ENCODE data around the gene RBX1. TPM values are rescaled to one million over a fixed set of nuclear protein-coding genes. Genes with fewer than 3 reads are reported as not detected.
"Not testable (repeated sequence)": the region's sequence is repeated elsewhere in the genome, so short reads cannot be mapped to it uniquely, and the experiment has no call there.

The RBX1 gene
- total and polyA plus RNA-seq, 3 experiments from 2014 or later = 88.3 to 147 (median 88.8) TPM

DNA sequence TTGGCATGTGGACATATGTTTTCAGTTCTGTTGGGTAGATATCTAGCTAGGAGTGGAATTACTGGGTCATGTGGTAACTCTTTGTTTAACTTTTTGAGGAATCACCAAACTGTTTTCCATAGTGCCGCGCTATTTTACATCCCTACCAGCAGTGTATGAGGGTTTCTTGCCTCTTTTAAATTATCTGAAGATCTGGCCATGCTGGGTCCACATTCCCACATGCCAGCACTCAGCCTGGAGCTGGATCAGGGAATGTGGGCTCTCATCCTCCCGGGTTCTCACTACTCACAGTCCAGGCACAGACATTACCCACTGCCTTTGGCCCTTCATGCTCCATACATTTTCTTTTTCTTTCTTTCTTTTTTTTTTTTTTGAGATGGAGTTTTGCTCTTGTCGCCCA is 44.6 kb downstream of the RBX1 start:
- H3K36me3 ChIP-seq (ENCODE audit: insufficient read depth, low read length) = no peaks in the 10 kb centered on the region
- Mint-ChIP-seq H3K27ac (no peak overlapping the region), H3K27me3 (peaks cover 9 to 20% of the 10 kb centered on the region in 2 donors), H3K36me3 (no peaks in the 10 kb centered on the region), H3K9me3 (no peaks in the 10 kb centered on the region), H3K4me1 (no peaks in the 10 kb centered on the region), H3K4me3 (no peak overlapping the region)
- no peaks in the 10 kb centered on the region for H3K4me1 ChIP-seq (ENCODE audit: insufficient read depth, low read length)
- H3K27ac ChIP-seq (ENCODE audit: low read depth, low read length) = no peak overlapping the region
- no peak for DNase-seq
- POLR2A ChIA-PET = no interaction called here
- H3K4me3 ChIP-seq (ENCODE audit: low read length) = no peak overlapping the region
- H3K9me3 ChIP-seq (ENCODE audit: low read length) = no peaks in the 10 kb centered on the region
- CTCF ChIA-PET = interaction anchor here (0.7 kb wide), 1 partner anchor 337 kb away, joined by 4 read pairs; no protein-coding TSS in a partner anchor
- no peaks in the 10 kb centered on the region for H3K27me3 ChIP-seq (ENCODE audit: insufficient read depth, low read length, poor library complexity, severe bottlenecking)

- H3K9me3 ChIP-seq (ENCODE audit: low read length) = no peaks in the 10 kb centered on the region
- POLR2A ChIA-PET = no interaction called here
- Mint-ChIP-seq H3K9me3 (no peaks in the 10 kb centered on the region), H3K4me3 (no peak overlapping the region), H3K36me3 (no peaks in the 10 kb centered on the region), H3K4me1 (no peaks in the 10 kb centered on the region), H3K27ac (peak overlapping the region in 2 of 8 donors; percentile 7 to 60), H3K27me3 (peaks cover 3 to 11% of the 10 kb centered on the region in 2 donors)
- H3K27ac ChIP-seq (ENCODE audit: low read depth, low read length) = no peak overlapping the region
- no peaks in the 10 kb centered on the region for H3K27me3 ChIP-seq (ENCODE audit: insufficient read depth, low read length, poor library complexity, severe bottlenecking)
- DNase-seq = no peak
- no peak overlapping the region for H3K4me3 ChIP-seq (ENCODE audit: low read length)
- H3K36me3 ChIP-seq (ENCODE audit: insufficient read depth, low read length) = no peaks in the 10 kb centered on the region
- CTCF ChIA-PET = interaction anchor here (0.7 kb wide), 1 partner anchor 9 kb away, joined by 3 read pairs; no protein-coding TSS in a partner anchor
- no peaks in the 10 kb centered on the region for H3K4me1 ChIP-seq (ENCODE audit: insufficient read depth, low read length)
These were observed 46.3 kb downstream of the RBX1 start for GRCh38 chr22:40997520-40997919.

- Histone ChIP-seq H3K9me3 (ENCODE audit: low read length) (no peaks in the 10 kb centered on the region), H3K27me3 (ENCODE audit: insufficient read depth, low read length, poor library complexity, severe bottlenecking) (no peaks in the 10 kb centered on the region), H3K4me3 (ENCODE audit: low read length) (no peak overlapping the region), H3K36me3 (ENCODE audit: insufficient read depth, low read length) (no peaks in the 10 kb centered on the region), H3K27ac (ENCODE audit: low read depth, low read length) (no peak overlapping the region), H3K4me1 (ENCODE audit: insufficient read depth, low read length) (no peaks in the 10 kb centered on the region)
- H3K9me3 Mint-ChIP-seq = no peaks in the 10 kb centered on the region
- no peak for DNase-seq
- H3K27ac Mint-ChIP-seq = no peak overlapping the region
- ChIA-PET CTCF (no interaction called here), POLR2A (no interaction called here)
- no peaks in the 10 kb centered on the region for H3K4me1 Mint-ChIP-seq
- no peaks in the 10 kb centered on the region for H3K27me3 Mint-ChIP-seq
- no peak overlapping the region for H3K4me3 Mint-ChIP-seq
- no peaks in the 10 kb centered on the region for H3K36me3 Mint-ChIP-seq
These were observed 48.9 kb downstream of the RBX1 start for GRCh38 chr22:41000040-41000565.

GRCh38 chr22:41000941-41001721 is 50.0 kb downstream of the RBX1 start:
- no peaks in the 10 kb centered on the region for H3K9me3 ChIP-seq (ENCODE audit: low read length)
- H3K4me3 ChIP-seq (ENCODE audit: low read length) = no peak overlapping the region
- DNase-seq = no peak
- Mint-ChIP-seq H3K36me3 (peaks cover 0 to 1% (median 0%) of the 10 kb centered on the region in 3 donors), H3K9me3 (no peaks in the 10 kb centered on the region), H3K4me3 (no peak overlapping the region), H3K27ac (no peak overlapping the region), H3K4me1 (no peaks in the 10 kb centered on the region), H3K27me3 (peaks cover 0 to 4% of the 10 kb centered on the region in 2 donors)
- H3K36me3 ChIP-seq (ENCODE audit: insufficient read depth, low read length) = no peaks in the 10 kb centered on the region
- H3K4me1 ChIP-seq (ENCODE audit: insufficient read depth, low read length) = no peaks in the 10 kb centered on the region
- CTCF ChIA-PET = interaction anchor here (0.9 kb wide), 1 partner anchor 78 kb away, joined by 3 read pairs; no protein-coding TSS in a partner anchor
- H3K27ac ChIP-seq (ENCODE audit: low read depth, low read length) = no peak overlapping the region
- POLR2A ChIA-PET = no interaction called here
- H3K27me3 ChIP-seq (ENCODE audit: insufficient read depth, low read length, poor library complexity, severe bottlenecking) = no peaks in the 10 kb centered on the region

DNA sequence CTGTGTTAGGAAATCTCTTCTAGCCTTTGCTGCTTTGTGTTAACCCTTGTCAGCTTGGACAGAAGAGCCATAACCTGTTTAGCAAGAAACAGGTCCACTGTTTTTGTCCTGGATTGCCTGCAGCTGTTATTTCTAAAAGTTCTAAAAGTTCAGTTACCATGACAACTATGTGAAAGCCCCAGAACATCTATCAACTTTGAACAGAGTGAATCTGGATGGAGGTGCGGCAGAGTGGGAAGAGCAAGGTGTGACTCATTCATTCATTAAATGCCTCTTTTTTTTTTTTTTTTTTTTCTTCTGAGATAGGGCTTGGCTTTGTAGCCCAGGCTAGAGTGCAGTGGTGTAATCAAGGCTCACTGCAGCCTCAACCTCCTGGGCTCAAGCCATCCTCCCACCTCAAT is 50.5 kb downstream of the RBX1 start:
- ChIA-PET CTCF (interaction anchor here (0.9 kb wide), 1 partner anchor 79 kb away, joined by 3 read pairs; no protein-coding TSS in a partner anchor), POLR2A (no interaction called here)
- Histone ChIP-seq H3K4me3 (ENCODE audit: low read length) (no peak overlapping the region), H3K4me1 (ENCODE audit: insufficient read depth, low read length) (no peaks in the 10 kb centered on the region), H3K9me3 (ENCODE audit: low read length) (no peaks in the 10 kb centered on the region), H3K27ac (ENCODE audit: low read depth, low read length) (no peak overlapping the region), H3K36me3 (ENCODE audit: insufficient read depth, low read length) (no peaks in the 10 kb centered on the region), H3K27me3 (ENCODE audit: insufficient read depth, low read length, poor library complexity, severe bottlenecking) (no peaks in the 10 kb centered on the region)
- H3K9me3 Mint-ChIP-seq = no peaks in the 10 kb centered on the region
- H3K36me3 Mint-ChIP-seq = peaks cover 0 to 1% (median 0%) of the 10 kb centered on the region in 3 donors
- no peak for DNase-seq
- H3K4me3 Mint-ChIP-seq = no peak overlapping the region
- no peak overlapping the region for H3K27ac Mint-ChIP-seq
- H3K27me3 Mint-ChIP-seq = peaks cover 0 to 4% of the 10 kb centered on the region in 2 donors
- H3K4me1 Mint-ChIP-seq = no peaks in the 10 kb centered on the region

- H3K4me1 ChIP-seq (ENCODE audit: insufficient read depth, low read length); H3K9me3 Mint-ChIP-seq; H3K4me3 Mint-ChIP-seq; CTCF ChIA-PET; H3K9me3 ChIP-seq (ENCODE audit: low read length); H3K36me3 Mint-ChIP-seq; H3K27me3 ChIP-seq (ENCODE audit: insufficient read depth, low read length, poor library complexity, severe bottlenecking); H3K4me3 ChIP-seq (ENCODE audit: low read length); H3K27me3 Mint-ChIP-seq; H3K4me1 Mint-ChIP-seq; H3K27ac Mint-ChIP-seq; DNase-seq; H3K27ac ChIP-seq (ENCODE audit: low read depth, low read length); POLR2A ChIA-PET; H3K36me3 ChIP-seq (ENCODE audit: insufficient read depth, low read length): not testable (repeated sequence)
These were observed 51.2 kb downstream of the RBX1 start for GRCh38 chr22:41002386-41002785.

GRCh38 chr22:41003066-41003465 is 51.9 kb downstream of the RBX1 start:
- Mint-ChIP-seq H3K27me3 (peaks cover 0 to 4% of the 10 kb centered on the region in 2 donors), H3K27ac (no peak overlapping the region), H3K4me1 (no peaks in the 10 kb centered on the region), H3K4me3 (no peak overlapping the region), H3K9me3 (no peaks in the 10 kb centered on the region), H3K36me3 (peaks cover 0 to 1% (median 0%) of the 10 kb centered on the region in 3 donors)
- Histone ChIP-seq H3K36me3 (ENCODE audit: insufficient read depth, low read length) (no peaks in the 10 kb centered on the region), H3K9me3 (ENCODE audit: low read length) (no peaks in the 10 kb centered on the region), H3K27ac (ENCODE audit: low read depth, low read length) (no peak overlapping the region), H3K27me3 (ENCODE audit: insufficient read depth, low read length, poor library complexity, severe bottlenecking) (no peaks in the 10 kb centered on the region), H3K4me3 (ENCODE audit: low read length) (no peak overlapping the region), H3K4me1 (ENCODE audit: insufficient read depth, low read length) (no peaks in the 10 kb centered on the region)
- DNase-seq = no peak
- ChIA-PET CTCF (no interaction called here), POLR2A (no interaction called here)

GRCh38 chr22:41003976-41004375 is 52.8 kb downstream of the RBX1 start:
- Mint-ChIP-seq H3K4me1 (no peaks in the 10 kb centered on the region), H3K27me3 (peaks cover 0 to 4% of the 10 kb centered on the region in 2 donors), H3K4me3 (no peak overlapping the region), H3K27ac (no peak overlapping the region), H3K9me3 (no peaks in the 10 kb centered on the region), H3K36me3 (peaks cover 0 to 1% (median 0%) of the 10 kb centered on the region in 3 donors)
- ChIA-PET CTCF (no interaction called here), POLR2A (no interaction called here)
- no peaks in the 10 kb centered on the region for H3K27me3 ChIP-seq (ENCODE audit: insufficient read depth, low read length, poor library complexity, severe bottlenecking)
- no peak overlapping the region for H3K4me3 ChIP-seq (ENCODE audit: low read length)
- no peaks in the 10 kb centered on the region for H3K4me1 ChIP-seq (ENCODE audit: insufficient read depth, low read length)
- DNase-seq = no peak
- no peaks in the 10 kb centered on the region for H3K9me3 ChIP-seq (ENCODE audit: low read length)
- no peak overlapping the region for H3K27ac ChIP-seq (ENCODE audit: low read depth, low read length)
- H3K36me3 ChIP-seq (ENCODE audit: insufficient read depth, low read length) = no peaks in the 10 kb centered on the region

All from CD8-positive, alpha-beta memory T cell (primary cell).